HepG2 (cell line): ENCODE measurements around the gene SRRM3. TPM values are rescaled to one million over a fixed set of nuclear protein-coding genes. Genes with fewer than 3 reads are reported as not detected.

ENCODE experiments used
- ARHGAP35 ChIP-seq: sonication (generic); formaldehyde crosslinking; IDR thresholded peaks from 2 replicates; pipeline ENCODE4 v1.9.0; 2022; ENCODE audit warnings: mild to moderate bottlenecking, inconsistent platforms, moderate library complexity, missing genetic modification reagents, borderline replicate concordance
- BCL6 ChIP-seq: IDR thresholded peaks from 2 replicates; pipeline ENCODE4 v1.6.1; 2016; ENCODE audit warnings: missing genetic modification reagents, missing compliant biosample characterization
- CBX5 ChIP-seq: sonication (generic); formaldehyde crosslinking; IDR thresholded peaks from 2 replicates; pipeline ENCODE4 v1.4.0; 2020; ENCODE audit warnings: missing genetic modification reagents, borderline replicate concordance
- DMTF1 ChIP-seq: sonication (generic); formaldehyde crosslinking; IDR thresholded peaks from 2 replicates; pipeline ENCODE4 v1.4.0; 2020; ENCODE audit warnings: mild to moderate bottlenecking, missing genetic modification reagents
- HDAC1 ChIP-seq: sonication (generic); formaldehyde crosslinking; IDR thresholded peaks from 2 replicates; pipeline ENCODE4 v1.5.1; 2020; ENCODE audit warnings: mild to moderate bottlenecking, missing genetic modification reagents
- HOXA9 ChIP-seq: sonication (generic); formaldehyde crosslinking; IDR thresholded peaks from 2 replicates; pipeline ENCODE4 v1.8.1; 2022; ENCODE audit warnings: missing genetic modification reagents, mild to moderate bottlenecking, moderate library complexity, borderline replicate concordance
- MAF1 ChIP-seq: sonication (generic); formaldehyde crosslinking; IDR thresholded peaks from 2 replicates; pipeline ENCODE4 v1.5.0; 2020; ENCODE audit warnings: missing genetic modification reagents, borderline replicate concordance
- MAZ ChIP-seq, 2 experiments: sonication (generic) in 1 of 2; formaldehyde crosslinking in 1 of 2; IDR thresholded peaks; 2 replicates each; pipeline versions ENCODE4 v1.5.0 to v1.6.1; 2012 to 2020; ENCODE audit warnings: low read depth in 2 of 2, mild to moderate bottlenecking in 2 of 2, borderline replicate concordance in 1 of 2, improper control_type of control experiment in 1 of 2, low read length in 1 of 2, missing genetic modification reagents in 1 of 2, moderate library complexity in 1 of 2
- TCF7L2 ChIP-seq: IDR thresholded peaks from 2 replicates; pipeline ENCODE4 v1.6.1; 2011; ENCODE audit warnings: mild to moderate bottlenecking, low read depth, low read length, moderate library complexity
- ZNF17 ChIP-seq: sonication (generic); formaldehyde crosslinking; IDR thresholded peaks from 2 replicates; pipeline ENCODE4 v1.5.0; 2020; ENCODE audit warnings: mild to moderate bottlenecking, missing genetic modification reagents
- ZNF235 ChIP-seq: sonication (generic); formaldehyde crosslinking; IDR thresholded peaks from 2 replicates; pipeline ENCODE4 v1.8.1; 2023; ENCODE audit warnings: mild to moderate bottlenecking, missing genetic modification reagents, borderline replicate concordance
- ZNF331 ChIP-seq: sonication (generic); formaldehyde crosslinking; IDR thresholded peaks from 2 replicates; pipeline ENCODE4 v1.4.0; 2020; ENCODE audit warnings: missing genetic modification reagents
- ZNF792 ChIP-seq: IDR thresholded peaks from 2 replicates; pipeline ENCODE4 v1.6.1; 2016
- ZUFSP ChIP-seq: sonication (generic); formaldehyde crosslinking; IDR thresholded peaks from 2 replicates; pipeline ENCODE4 v1.9.0; 2021; ENCODE audit warnings: missing genetic modification reagents, mild to moderate bottlenecking, borderline replicate concordance
- polyA plus RNA-seq, 8 experiments: library from polyadenylated mRNA; depleted of rRNA in 3 of 8; stranded (reverse) in 7 of 8; unstranded in 1 of 8; fragments of >200 nt; fragmentation: Illumina TruSeq in 4 of 8; extraction: Trizol in 4 of 8; gene quantifications; 2 replicates each; pipeline versions ENCODE4 v1.2.1 to v1.2.3, GENCODE V29; 2011 to 2016; ENCODE audit warnings: low read depth in 4 of 8, missing spikeins in 1 of 8, mixed read lengths in 1 of 8; ENCODE audit not compliant: insufficient read depth in 1 of 8
- total RNA-seq, 5 experiments: library from RNA; depleted of rRNA; stranded (reverse); fragments of >200 nt; fragmentation: Illumina TruSeq; extraction: Trizol; gene quantifications; 2 replicates each; pipeline ENCODE4 v1.2.3, GENCODE V29; 2016; ENCODE audit warnings: low read depth in 1 of 5
- TF ChIP-seq, protein P1 (sequence below): sonication (generic); formaldehyde crosslinking; IDR thresholded peaks from 2 replicates; pipeline ENCODE4 v1.4.0; 2020; ENCODE audit warnings: missing genetic modification reagents
- TF ChIP-seq, protein P2 (sequence below): sonication (generic); formaldehyde crosslinking; IDR thresholded peaks from 2 replicates; pipeline ENCODE4 v1.5.0; 2020; ENCODE audit warnings: mild to moderate bottlenecking, missing genetic modification reagents
- TF ChIP-seq, protein P3 (sequence below): sonication (generic); formaldehyde crosslinking; IDR thresholded peaks from 2 replicates; pipeline ENCODE4 v1.4.0; 2020; ENCODE audit warnings: missing genetic modification reagents, borderline replicate concordance
- TF ChIP-seq, protein P4 (sequence below): sonication (generic); formaldehyde crosslinking; IDR thresholded peaks from 2 replicates; pipeline ENCODE4 v1.5.0; 2020; ENCODE audit warnings: mild to moderate bottlenecking, low read depth, missing genetic modification reagents, borderline replicate concordance

The SRRM3 gene
- total and polyA plus RNA-seq, 2 of the 13 experiments (the other 11 are each of a cell fraction or from before 2014, with no cell fraction given) = 0.13 to 0.54 TPM

DNA sequence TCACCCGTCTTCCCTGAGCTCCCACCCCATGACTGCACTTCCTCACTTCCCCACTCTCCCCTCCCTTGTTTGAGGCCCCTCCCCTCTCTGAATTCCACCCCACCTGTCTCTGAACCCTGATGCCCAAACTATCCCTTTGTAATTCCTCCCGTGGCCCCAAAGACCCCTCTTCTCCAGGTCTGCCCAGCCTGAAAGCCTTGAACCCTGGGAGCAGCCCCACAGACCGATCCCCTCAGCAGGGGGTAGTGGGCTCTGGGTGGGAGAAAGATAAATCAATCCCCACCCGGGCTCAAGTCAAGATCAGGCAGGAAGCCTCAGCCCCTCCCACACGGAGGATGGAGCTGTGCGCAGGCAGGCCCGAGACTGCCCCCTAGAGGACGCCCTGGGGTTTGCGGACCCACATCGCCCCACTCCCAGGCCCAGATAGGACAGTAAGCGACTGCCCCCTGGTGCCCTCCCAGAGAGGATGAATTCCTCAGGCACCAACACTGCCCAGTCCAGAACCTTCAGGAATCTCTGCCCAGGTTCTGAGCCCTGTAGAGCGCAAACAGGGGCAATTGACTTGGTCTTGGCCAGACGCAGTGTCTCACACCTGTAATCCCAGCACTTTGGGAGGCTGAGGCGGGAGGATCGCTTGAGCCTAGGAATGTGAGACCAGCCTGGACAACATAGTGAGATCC, 112.5 kb downstream of the SRRM3 start (continued):
- TF ChIP-seq HDAC1 (CRISPR knock-in tag) (peak; percentile 53; the same call in 1 of the 2 replicates), MAZ (IDR thresholded peaks at IDR 0.05; ENCODE audit: borderline replicate concordance, low read depth, low read length) (peak; percentile 79; the same call in 1 of the 2 replicates), MAZ (CRISPR knock-in tag; IDR thresholded peaks at IDR 0.05; ENCODE audit: low read depth) (peak; percentile 88), CBX5 (CRISPR knock-in tag) (peak; percentile 65; the same call in 1 of the 2 replicates), ZNF331 (peak; percentile 75), BCL6 (peak; percentile 52), MAF1 (CRISPR knock-in tag) (peak; percentile 76; the same call in 1 of the 2 replicates), TCF7L2 (no peak), ZNF17 (CRISPR knock-in tag) (no peak), ZUFSP (CRISPR knock-in tag) (no peak), HOXA9 (CRISPR knock-in tag) (no peak), ZNF792 (CRISPR knock-in tag) (peak; percentile 77; the same call in 1 of the 2 replicates), DMTF1 (0 out of 2 replicates have a peak, but pooled peaks have one; percentile 35), ARHGAP35 (peak; percentile 79; the same call in 1 of the 2 replicates), ZNF235 (no peak)
- TF ChIP-seq, protein P1, sequence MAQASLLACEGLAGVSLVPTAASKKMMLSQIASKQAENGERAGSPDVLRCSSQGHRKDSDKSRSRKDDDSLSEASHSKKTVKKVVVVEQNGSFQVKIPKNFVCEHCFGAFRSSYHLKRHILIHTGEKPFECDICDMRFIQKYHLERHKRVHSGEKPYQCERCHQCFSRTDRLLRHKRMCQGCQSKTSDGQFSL = peak; percentile 66; the same call in 1 of the 2 replicates
- TF ChIP-seq, protein P2, sequence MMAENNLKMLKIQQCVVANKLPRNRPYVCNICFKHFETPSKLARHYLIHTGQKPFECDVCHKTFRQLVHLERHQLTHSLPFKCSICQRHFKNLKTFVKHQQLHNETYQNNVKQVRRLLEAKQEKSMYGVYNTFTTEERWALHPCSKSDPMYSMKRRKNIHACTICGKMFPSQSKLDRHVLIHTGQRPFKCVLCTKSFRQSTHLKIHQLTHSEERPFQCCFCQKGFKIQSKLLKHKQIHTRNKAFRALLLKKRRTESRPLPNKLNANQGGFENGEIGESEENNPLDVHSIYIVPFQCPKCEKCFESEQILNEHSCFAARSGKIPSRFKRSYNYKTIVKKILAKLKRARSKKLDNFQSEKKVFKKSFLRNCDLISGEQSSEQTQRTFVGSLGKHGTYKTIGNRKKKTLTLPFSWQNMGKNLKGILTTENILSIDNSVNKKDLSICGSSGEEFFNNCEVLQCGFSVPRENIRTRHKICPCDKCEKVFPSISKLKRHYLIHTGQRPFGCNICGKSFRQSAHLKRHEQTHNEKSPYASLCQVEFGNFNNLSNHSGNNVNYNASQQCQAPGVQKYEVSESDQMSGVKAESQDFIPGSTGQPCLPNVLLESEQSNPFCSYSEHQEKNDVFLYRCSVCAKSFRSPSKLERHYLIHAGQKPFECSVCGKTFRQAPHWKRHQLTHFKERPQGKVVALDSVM (CRISPR knock-in tag) = peak; percentile 84
- TF ChIP-seq, protein P3, sequence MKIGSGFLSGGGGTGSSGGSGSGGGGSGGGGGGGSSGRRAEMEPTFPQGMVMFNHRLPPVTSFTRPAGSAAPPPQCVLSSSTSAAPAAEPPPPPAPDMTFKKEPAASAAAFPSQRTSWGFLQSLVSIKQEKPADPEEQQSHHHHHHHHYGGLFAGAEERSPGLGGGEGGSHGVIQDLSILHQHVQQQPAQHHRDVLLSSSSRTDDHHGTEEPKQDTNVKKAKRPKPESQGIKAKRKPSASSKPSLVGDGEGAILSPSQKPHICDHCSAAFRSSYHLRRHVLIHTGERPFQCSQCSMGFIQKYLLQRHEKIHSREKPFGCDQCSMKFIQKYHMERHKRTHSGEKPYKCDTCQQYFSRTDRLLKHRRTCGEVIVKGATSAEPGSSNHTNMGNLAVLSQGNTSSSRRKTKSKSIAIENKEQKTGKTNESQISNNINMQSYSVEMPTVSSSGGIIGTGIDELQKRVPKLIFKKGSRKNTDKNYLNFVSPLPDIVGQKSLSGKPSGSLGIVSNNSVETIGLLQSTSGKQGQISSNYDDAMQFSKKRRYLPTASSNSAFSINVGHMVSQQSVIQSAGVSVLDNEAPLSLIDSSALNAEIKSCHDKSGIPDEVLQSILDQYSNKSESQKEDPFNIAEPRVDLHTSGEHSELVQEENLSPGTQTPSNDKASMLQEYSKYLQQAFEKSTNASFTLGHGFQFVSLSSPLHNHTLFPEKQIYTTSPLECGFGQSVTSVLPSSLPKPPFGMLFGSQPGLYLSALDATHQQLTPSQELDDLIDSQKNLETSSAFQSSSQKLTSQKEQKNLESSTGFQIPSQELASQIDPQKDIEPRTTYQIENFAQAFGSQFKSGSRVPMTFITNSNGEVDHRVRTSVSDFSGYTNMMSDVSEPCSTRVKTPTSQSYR (CRISPR knock-in tag) = peak; percentile 25; the same call in 1 of the 2 replicates
- TF ChIP-seq, protein P4, sequence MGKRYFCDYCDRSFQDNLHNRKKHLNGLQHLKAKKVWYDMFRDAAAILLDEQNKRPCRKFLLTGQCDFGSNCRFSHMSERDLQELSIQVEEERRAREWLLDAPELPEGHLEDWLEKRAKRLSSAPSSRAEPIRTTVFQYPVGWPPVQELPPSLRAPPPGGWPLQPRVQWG (CRISPR knock-in tag) = no peak
